Activated T-helper 1 cell treated with anti-CD3 and anti-CD28 coated beads, Interleukin-12 subunit alpha, Interleukin-12 subunit beta, Interleukin-2, Interleukin-4 antibody, amounts not matched to agents 30 ng/mL and 10 ng/mL and 1 ng/mL, durations not matched to agents 14 hours and 24 hours and 36 hours (primary cell): Measurements from ENCODE around the gene DYNC2LI1. TPM values are rescaled to one million over a fixed set of nuclear protein-coding genes. Genes with fewer than 3 reads are reported as not detected.

Experiments used
- DNase-seq: peaks from one replicate; pipeline ENCODE4 v3.0.0; 2021; ENCODE audit warnings: low spot score
- H3K27ac Mint-ChIP-seq: one replicate; pipeline ENCODE4 v1.8.0; 2021; ENCODE audit warnings: mild to moderate bottlenecking, mixed read lengths
- H3K27me3 Mint-ChIP-seq: one replicate; pipeline ENCODE4 v1.8.0; 2022; ENCODE audit warnings: mild to moderate bottlenecking, moderate library complexity, mixed read lengths; ENCODE audit not compliant: insufficient read depth
- H3K36me3 Mint-ChIP-seq: one replicate; pipeline ENCODE4 v1.8.0; 2021; ENCODE audit warnings: low read depth, mixed read lengths
- H3K4me1 Mint-ChIP-seq: one replicate; pipeline ENCODE4 v1.8.0; 2021; ENCODE audit warnings: low read depth, mixed read lengths
- H3K4me3 Mint-ChIP-seq: one replicate; pipeline ENCODE4 v1.8.0; 2021; ENCODE audit warnings: mild to moderate bottlenecking, moderate library complexity, mixed read lengths
- H3K9me3 Mint-ChIP-seq: one replicate; pipeline ENCODE4 v1.8.0; 2021; ENCODE audit warnings: mixed read lengths
- intact Hi-C: fragments of 100-400 bp; cut with micrococcal nuclease; formaldehyde crosslinking; loops from one replicate; pipeline ENCODE4 v1.15.1; 2024
- total RNA-seq: library from RNA; stranded (reverse); gene quantifications from 2 replicates; pipeline ENCODE4 v1.2.3, GENCODE V29; 2022

DYNC2LI1 gene
- total RNA-seq, 1 donor from 2014 or later, result 6.2 TPM

DNA sequence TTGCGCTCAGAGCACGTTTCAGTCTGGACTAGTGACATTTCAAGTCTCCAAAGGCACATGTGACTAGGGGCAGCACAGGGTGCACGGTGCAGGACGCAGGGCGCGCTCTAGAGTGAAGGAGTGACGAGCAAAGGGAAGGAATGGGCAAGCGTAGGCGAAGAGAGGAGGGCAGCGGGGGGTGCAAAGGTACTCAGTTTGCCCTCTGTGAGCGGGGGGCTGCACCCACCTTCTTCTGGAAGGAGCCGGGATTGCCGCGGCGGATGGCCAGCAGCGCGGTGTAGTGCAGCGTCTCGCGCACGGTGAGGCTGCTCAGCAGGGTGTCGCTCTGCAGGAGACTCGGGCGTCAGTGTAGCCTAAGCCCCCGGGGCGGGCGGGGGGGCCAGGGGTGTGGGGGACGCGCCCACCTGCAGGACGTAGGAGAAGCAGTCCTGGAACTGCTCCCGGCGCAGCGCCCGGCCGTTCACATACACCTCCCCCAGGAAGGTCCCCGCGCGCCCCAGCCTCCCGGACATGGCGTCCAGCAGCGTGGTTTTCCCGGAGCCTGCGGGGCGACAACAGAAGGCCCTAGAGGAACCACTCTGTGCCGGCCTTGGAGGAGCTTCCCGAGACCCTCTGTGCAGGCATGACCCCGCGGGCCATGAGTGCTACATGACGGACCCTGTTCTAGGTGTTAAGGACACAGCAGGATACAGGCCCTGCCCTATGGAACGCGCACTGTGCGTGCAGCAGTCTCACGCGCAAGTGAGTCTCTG is 57.9 kb downstream of the DYNC2LI1 start:
- Mint-ChIP-seq H3K9me3 (no peaks in the 10 kb centered on the region), H3K36me3 (no peaks in the 10 kb centered on the region), H3K4me1 (no peaks in the 10 kb centered on the region), H3K27me3 (peaks cover 19% of the 10 kb centered on the region), H3K27ac (no peak overlapping the region), H3K4me3 (no peak overlapping the region)
- no peak for DNase-seq
- intact Hi-C loops, result no loop called here

- intact Hi-C loops, result no loop called here
- H3K9me3 Mint-ChIP-seq, result no peaks in the 10 kb centered on the region
- DNase-seq, result no peak
- no peaks in the 10 kb centered on the region for H3K4me1 Mint-ChIP-seq
- H3K27ac Mint-ChIP-seq, result no peak overlapping the region
- H3K4me3 Mint-ChIP-seq, result no peak overlapping the region
- H3K27me3 Mint-ChIP-seq, result peaks cover 19% of the 10 kb centered on the region
- no peaks in the 10 kb centered on the region for H3K36me3 Mint-ChIP-seq
Measured at GRCh38 chr2:43832457-43832856, 58.6 kb downstream of the DYNC2LI1 start.

DNA sequence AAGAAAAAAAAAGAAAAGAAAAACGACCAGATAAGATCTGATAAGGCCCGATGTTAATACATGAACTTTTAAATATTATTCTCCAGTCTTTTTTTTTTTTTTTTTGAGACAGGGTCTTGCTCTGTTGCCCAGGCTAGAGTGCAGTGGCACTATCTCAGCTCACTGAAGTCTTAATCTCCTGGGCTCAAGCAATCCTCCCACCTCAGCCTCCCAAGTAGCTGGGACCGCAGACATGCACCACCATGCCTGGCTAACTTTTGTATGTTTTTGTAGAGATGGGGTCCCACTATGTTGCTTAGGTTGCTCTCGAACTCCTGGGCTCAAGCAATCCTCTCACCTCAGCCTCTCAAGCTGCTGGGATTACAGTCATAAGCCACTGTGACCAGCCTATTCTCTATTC is 63.2 kb downstream of the DYNC2LI1 start:
- Mint-ChIP-seq H3K9me3 (no peaks in the 10 kb centered on the region), H3K4me3 (no peak overlapping the region), H3K36me3 (no peaks in the 10 kb centered on the region), H3K27ac (no peak overlapping the region), H3K4me1 (no peaks in the 10 kb centered on the region), H3K27me3 (peaks cover 6% of the 10 kb centered on the region)
- DNase-seq, result no peak
- intact Hi-C loops, result no loop called here

GRCh38 chr2:43837831-43838559 is 64.2 kb downstream of the DYNC2LI1 start:
- no peaks in the 10 kb centered on the region for H3K36me3 Mint-ChIP-seq
- DNase-seq, result no peak
- intact Hi-C loops, result no loop called here

DNA sequence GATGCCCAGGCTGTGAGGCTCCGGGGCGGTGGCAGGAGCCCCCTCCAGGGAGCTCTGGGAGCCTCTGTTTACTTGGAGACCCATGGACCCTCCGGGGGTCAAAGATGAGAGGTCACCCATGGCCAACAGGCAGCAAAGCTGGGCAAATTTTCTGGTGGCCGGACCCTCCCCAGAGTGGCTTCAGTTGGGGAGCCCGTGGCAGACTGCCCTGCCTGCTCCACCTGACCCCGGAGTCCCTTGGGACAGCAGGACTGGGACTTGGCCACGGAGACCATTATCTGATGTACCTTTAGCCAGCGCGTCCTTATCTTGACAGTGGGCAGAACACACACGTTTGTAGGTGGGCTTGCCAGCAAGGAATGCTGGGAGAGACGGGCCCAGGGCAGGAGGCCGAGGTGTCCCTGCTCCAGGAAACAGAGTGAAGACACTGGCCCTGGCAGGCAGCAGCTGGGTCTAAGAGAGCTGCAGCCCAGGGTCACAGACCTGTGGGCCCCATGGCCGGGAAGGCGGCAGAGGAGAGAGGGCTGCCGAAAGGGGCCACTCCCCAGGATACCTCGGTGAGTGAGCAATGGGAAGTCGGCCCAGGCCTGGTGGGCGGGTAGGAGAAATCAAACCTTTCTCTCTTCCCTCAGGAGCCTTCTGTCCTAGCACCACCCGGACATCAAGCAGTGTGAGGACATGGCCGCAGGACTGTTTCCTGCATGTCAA is 64.9 kb downstream of the DYNC2LI1 start, which contains the start of the genes ABCG5 and ABCG8:
TSS of gene ABCG5 (minus strand) at position 280 of the 708 bp plus-strand sequence. CDS start at position 120, 160 bp downstream.
TSS of gene ABCG8 (plus strand) at position 412 of the 708 bp plus-strand sequence. CDS start at position 495, 83 bp downstream.
- H3K27ac Mint-ChIP-seq, result no peak within 1 kb of the TSS
- no peaks in the 10 kb centered on the region for H3K4me1 Mint-ChIP-seq
- H3K27me3 Mint-ChIP-seq, result peaks cover 3% of the 10 kb centered on the region
- intact Hi-C loops, result no loop called here
- H3K4me3 Mint-ChIP-seq, result no peak within 1 kb of the TSS
- H3K36me3 Mint-ChIP-seq, result no peaks in the 10 kb centered on the region
- no peaks in the 10 kb centered on the region for H3K9me3 Mint-ChIP-seq
- DNase-seq, result no peak

More at GRCh38 chr2:43837831-43838559, 64.2 kb downstream of the DYNC2LI1 start:
- Mint-ChIP-seq H3K27me3 (peaks cover 6% of the 10 kb centered on the region), H3K27ac (no peak overlapping the region), H3K4me1 (no peaks in the 10 kb centered on the region), H3K4me3 (no peak overlapping the region), H3K9me3 (no peaks in the 10 kb centered on the region)

GRCh38 chr2:43839776-43840564 is 66.1 kb downstream of the DYNC2LI1 start:
- Mint-ChIP-seq H3K4me3 (no peak overlapping the region), H3K27me3 (peaks cover 4% of the 10 kb centered on the region), H3K27ac (no peak overlapping the region), H3K4me1 (no peaks in the 10 kb centered on the region), H3K36me3 (no peaks in the 10 kb centered on the region), H3K9me3 (no peaks in the 10 kb centered on the region)
- intact Hi-C loops, result no loop called here
- no peak for DNase-seq

GRCh38 chr2:43840965-43841364 is 67.1 kb downstream of the DYNC2LI1 start:
- H3K27me3 Mint-ChIP-seq, result peaks cover 4% of the 10 kb centered on the region
- no peaks in the 10 kb centered on the region for H3K36me3 Mint-ChIP-seq
- intact Hi-C loops, result no loop called here
- no peak overlapping the region for H3K4me3 Mint-ChIP-seq
- DNase-seq, result no peak
- no peaks in the 10 kb centered on the region for H3K9me3 Mint-ChIP-seq
- no peak overlapping the region for H3K27ac Mint-ChIP-seq
- no peaks in the 10 kb centered on the region for H3K4me1 Mint-ChIP-seq

- intact Hi-C loops, result no loop called here
- Mint-ChIP-seq H3K9me3 (no peaks in the 10 kb centered on the region), H3K4me3 (no peak overlapping the region)
Measured at GRCh38 chr2:43841949-43842865, 68.4 kb downstream of the DYNC2LI1 start.

GRCh38 chr2:43842866-43843226 is 69.0 kb downstream of the DYNC2LI1 start:
- H3K27me3 Mint-ChIP-seq, result peaks cover 4% of the 10 kb centered on the region
- no peaks in the 10 kb centered on the region for H3K36me3 Mint-ChIP-seq
- no peaks in the 10 kb centered on the region for H3K4me1 Mint-ChIP-seq
- no peaks in the 10 kb centered on the region for H3K9me3 Mint-ChIP-seq
- DNase-seq, result no peak
- intact Hi-C loops, result no loop called here
- no peak overlapping the region for H3K4me3 Mint-ChIP-seq
- no peak overlapping the region for H3K27ac Mint-ChIP-seq

More at GRCh38 chr2:43841949-43842865, 68.4 kb downstream of the DYNC2LI1 start:
- Mint-ChIP-seq H3K27ac (no peak overlapping the region), H3K27me3 (peaks cover 4% of the 10 kb centered on the region), H3K36me3 (no peaks in the 10 kb centered on the region), H3K4me1 (no peaks in the 10 kb centered on the region)
- DNase-seq, result no peak

- no peak for DNase-seq
- intact Hi-C loops, result no loop called here
- H3K36me3 Mint-ChIP-seq, result no peaks in the 10 kb centered on the region
- no peaks in the 10 kb centered on the region for H3K9me3 Mint-ChIP-seq
- H3K4me3 Mint-ChIP-seq, result no peak overlapping the region
- no peaks in the 10 kb centered on the region for H3K4me1 Mint-ChIP-seq
- H3K27me3 Mint-ChIP-seq, result peaks cover 7% of the 10 kb centered on the region
- H3K27ac Mint-ChIP-seq, result no peak overlapping the region
Measured at GRCh38 chr2:43845181-43845580, 71.3 kb downstream of the DYNC2LI1 start.

DNA sequence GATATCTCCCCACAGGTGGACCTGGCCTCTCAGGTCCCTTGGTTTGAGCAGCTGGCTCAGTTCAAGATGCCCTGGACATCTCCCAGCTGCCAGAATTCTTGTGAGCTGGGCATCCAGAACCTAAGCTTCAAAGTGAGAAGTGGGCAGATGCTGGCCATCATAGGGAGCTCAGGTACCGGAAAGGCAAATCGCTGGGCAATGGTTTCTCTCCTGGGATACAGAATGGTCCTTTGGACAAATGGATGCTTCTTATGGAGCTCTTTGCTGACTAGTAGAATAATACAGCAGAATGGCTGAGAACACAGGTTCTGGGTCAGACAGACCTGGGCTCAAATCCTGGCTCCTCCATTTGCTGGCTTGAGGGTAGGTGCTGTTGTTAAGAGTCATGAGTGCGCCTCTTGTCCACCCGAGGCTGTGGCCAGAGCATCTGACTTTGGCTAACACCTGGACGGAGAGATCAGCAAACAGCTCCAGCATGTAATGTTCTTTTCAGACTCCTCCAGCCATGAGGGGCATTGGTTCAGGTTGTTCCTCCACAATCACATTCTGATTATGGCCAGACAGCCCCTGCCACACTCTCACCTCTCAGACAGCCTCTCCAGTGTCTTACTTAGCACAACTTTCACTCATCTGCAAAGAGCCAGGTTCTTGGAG is 72.4 kb downstream of the DYNC2LI1 start:
- no peak for DNase-seq
- H3K36me3 Mint-ChIP-seq, result no peaks in the 10 kb centered on the region
- H3K9me3 Mint-ChIP-seq, result no peaks in the 10 kb centered on the region
- peaks cover 6% of the 10 kb centered on the region for H3K27me3 Mint-ChIP-seq
- intact Hi-C loops, result no loop called here
- no peak overlapping the region for H3K4me3 Mint-ChIP-seq
- H3K4me1 Mint-ChIP-seq, result no peaks in the 10 kb centered on the region
- H3K27ac Mint-ChIP-seq, result no peak overlapping the region
